DMS153 treated with DMSO at 0.1 percent for 48 hours (cell line): Measurements from ENCODE around the gene CLDN19.
"Not testable (repeated sequence)": the region's sequence is repeated elsewhere in the genome, so short reads cannot be mapped to it uniquely, and the experiment has no call there.

Experiments used
- DNase-seq: peaks from one replicate; lab custom pipeline; 2025; ENCODE audit not compliant: unreplicated experiment; lab: John Stamatoyannopoulos, UW

Gene CLDN19

DNA sequence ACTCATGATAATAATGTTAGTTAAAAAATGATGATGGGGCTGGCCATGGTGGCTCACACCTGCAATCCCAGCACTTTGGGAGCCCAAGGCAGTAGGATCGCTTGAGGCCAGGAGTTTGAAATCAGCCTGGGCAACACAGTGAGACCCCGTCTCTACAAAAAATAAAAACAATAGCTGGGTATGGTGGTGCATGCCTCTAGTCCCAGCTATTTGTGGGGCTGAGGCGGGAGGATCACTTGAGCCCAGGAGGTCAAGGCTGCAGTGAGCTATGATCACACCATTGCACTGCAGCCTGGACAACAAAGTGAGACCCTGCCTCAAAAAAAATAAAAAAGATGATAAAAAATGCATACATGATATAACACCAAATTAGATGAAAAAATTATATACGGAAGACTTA, 21.5 kb upstream of the CLDN19 start:
- DNase-seq, result no peak

- DNase-seq, result no peak
Observed at GRCh38 chr1:42759114-42759513, 19.1 kb upstream of the CLDN19 start.

DNA sequence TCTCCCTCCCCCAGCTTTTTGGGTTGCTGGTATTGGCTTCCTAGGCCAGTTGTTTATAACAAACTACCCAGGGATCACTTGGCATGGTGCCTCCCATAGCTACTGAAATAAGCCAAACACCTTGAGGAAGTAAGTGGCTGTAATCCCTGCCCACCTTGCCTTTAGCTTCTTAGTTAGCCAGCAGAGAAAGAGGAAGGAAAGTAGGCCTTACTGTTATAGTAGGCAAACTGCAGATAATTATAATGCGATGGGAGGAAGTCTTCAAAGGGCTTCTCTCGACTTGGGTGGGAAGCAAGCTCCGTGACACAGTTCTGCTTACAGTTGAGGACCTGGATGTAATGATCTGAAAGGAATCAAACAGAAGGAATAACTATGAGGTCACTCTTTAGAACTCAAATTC, 18.6 kb upstream of the CLDN19 start:
- DNase-seq, result no peak

- no peak for DNase-seq
Observed at GRCh38 chr1:42757892-42758275, 17.8 kb upstream of the CLDN19 start.

GRCh38 chr1:42756956-42757891, 17.2 kb upstream of the CLDN19 start:
- DNase-seq, result peak; percentile 69

- DNase-seq, result no peak
Observed at GRCh38 chr1:42753070-42753469, 13.0 kb upstream of the CLDN19 start.

DNA sequence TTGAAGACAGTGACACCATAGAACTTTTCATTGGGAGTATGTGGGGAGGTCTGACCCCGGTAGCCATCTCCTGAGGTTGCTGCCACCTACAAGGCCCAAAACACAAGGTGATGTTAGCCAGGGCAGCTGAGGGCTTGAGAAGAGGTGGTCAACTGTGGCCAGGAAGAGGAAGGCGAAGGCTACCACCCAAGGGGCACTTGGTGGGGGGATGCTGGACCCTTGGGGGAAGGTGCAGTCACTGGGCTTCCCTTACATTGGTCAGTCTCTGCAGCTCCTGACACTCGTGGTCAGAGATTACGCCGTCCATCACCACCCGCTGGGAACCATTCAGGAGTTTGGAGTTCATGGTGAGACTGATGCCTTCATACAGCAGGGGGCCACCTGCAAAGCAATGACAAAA, 12.2 kb upstream of the CLDN19 start:
- no peak for DNase-seq

- not testable (repeated sequence) for DNase-seq
Observed at GRCh38 chr1:42751511-42752070, 11.6 kb upstream of the CLDN19 start.

DNA sequence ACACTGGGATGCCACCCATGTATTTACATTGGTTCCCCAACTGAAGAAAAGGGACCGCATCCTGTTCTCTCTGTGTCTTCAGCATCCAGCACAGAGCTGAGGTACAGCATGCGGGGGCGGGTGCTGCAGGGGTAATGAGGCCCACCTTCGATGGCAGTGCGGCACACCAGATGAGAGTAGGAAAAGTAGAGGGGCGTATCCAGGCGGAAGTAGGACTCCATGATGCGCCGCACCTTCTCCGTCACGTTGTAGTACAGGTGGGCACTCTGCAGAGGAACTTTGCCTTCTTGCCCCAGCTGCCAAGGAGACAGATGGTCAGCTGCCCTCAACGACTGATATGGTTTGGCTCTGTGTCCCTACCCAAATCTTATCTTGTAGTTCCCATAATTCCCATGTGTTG, 10.0 kb upstream of the CLDN19 start:
- no peak for DNase-seq

- DNase-seq, result no peak
Observed at GRCh38 chr1:42748461-42749410, 8.7 kb upstream of the CLDN19 start.

DNA sequence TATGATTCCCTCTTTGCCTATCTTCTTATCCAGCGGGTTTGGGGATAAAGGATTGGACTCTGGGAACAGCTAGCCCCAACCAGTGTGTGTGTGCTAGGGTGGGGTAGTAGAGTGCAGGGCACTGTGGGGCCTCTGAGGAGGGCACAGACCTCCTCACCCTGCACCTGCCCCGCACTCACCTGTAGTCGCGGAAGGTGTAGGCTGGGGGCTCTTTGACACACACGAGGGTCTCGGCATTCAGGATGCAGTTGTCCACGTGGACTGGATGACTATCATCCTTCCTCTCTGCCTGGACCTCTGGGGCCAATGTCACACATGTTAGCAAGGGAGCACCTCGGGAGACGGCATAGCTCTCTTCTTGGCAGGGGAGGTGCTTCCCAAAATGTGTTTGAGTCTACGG, 8.0 kb upstream of the CLDN19 start:
- DNase-seq, result no peak

DNA sequence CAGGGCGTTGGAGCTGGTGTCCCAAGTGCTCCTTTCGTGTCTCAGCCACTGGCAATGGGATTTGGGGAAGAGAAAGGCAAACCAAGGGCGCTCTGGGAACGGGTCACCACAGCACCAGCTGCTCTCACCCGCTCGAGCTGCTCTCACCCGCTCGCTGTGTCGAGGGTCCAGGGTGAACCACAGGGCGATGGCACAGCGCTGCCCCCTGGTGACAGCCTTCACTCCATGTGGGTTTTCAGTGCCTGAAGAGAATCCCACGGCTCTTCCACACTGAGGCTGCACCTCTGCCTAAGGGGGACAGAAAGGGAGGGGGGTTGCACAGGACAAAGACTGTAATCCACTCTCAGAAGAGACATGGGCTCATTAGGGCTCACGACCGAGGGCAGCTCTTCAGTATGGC, 7.1 kb upstream of the CLDN19 start:
- peak; percentile 7 for DNase-seq

DNA sequence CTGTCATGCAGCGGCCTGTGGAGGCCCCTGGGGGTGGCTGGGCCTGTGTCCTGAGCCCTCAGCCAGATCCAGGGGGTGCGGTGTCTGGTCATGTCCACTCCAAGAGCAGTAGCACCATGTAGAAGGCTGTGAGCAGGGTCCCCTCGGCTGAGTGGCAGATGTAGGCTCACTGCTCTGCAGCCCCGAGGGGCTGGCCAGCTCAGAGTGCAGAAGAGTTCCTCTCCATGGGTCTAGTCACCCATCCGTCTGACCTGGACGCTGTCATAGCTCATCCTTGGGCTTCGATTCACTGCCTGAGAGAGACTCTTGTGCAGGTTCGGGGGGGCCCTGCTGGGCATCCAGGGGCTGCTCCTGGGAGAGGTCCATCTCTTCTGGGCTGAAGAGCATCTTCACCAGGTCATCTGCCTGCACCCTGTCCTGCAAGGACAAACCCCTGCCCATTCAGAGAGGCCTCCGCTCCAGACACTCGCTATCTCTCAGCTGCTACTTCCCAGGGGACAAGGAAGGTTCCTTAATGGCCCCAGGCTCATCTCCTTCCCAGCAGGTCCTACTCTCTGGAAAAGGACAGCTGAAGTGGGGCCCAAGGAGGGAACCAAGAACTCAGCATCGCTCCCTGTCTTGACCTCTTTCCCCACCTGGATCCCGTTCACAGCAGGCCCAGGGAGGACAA, 6.5 kb upstream of the CLDN19 start:
- no peak for DNase-seq

GRCh38 chr1:42745851-42746250, 5.8 kb upstream of the CLDN19 start:
- DNase-seq, result no peak

DNA sequence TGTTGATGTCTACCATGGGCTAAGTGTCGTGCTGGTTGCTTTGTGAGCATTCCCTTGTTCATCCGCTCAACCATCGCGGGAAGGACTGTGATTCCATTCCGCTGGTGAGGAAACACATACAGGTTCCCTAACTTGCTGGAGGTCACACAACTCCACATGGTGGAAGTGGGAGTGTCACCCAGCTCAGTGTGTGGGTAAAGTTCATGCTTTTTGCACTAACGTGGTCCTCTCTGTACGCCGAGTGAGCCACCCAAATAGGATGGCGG, 4.0 kb upstream of the CLDN19 start:
- no peak for DNase-seq

DNA sequence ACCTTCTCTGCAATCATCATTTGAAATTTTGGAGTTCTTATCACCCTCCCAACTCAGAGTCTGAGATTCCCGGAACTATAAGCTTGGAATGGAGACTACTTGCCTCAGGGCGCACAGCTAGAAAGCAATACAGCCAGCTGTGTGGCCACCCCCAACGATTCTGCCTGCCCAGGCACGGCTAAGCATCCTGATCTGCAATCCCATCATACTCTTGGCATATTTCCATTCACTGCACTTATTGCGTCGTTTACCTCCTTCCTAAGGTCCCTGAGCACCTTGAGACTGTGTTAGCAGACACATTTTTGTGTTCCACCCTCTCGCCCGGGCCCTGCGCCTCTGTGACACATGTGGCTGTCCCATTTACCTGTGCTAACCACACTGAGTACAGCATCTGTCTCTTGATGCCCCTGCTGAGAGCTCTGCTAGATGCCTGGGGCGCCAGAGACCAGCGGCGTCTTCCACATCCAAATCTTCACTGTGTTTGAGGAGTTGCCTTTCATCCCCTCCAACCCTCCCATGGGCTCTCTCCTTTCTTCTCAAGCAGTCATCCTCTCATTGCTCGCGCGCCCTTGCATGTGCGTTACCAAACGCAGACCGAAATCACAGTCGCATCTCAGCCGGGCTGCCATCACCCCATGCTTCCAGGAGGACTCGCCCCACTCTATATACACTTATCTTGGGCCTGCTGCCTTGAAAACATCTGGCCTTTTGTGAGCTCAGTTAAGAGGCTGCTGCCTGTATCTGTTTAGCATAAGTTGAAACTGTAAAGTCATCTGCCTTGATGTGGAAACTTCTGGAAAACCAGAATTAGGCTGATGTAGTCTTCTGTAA, 3.5 kb upstream of the CLDN19 start:
- DNase-seq, result no peak

DNA sequence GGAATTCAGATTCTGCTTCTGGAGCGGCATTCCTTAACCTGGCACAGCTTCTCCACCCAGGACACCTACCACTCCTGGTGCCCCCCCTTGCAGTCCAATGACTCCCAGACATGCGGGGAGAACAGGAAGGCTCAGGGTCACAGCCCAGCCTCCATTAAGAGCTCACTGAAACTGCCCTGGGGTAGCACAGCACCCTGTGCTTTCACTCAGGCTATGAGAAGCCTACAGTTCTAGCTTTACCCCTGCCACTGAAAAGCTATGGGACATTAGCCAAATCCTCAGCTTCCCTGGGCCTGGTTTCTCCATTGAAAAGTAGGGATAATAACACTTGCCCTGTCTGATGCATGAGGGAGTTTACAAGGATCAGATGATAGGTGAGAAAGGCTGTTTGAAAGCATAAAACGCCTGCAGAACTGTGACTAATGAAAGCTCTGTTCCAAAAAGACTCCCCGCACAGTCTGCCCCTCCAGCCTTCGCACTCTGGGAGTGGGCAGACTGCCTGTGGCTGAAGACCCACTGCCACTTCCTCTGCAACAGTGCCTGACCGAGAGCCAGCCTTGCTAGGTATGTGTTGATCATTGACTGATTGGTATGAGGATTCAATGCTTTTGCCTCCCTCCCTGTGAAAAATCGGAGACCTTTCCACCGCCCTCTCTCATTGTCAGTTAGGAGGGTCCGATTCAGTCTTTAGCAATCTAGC, 2.7 kb upstream of the CLDN19 start:
- DNase-seq, result no peak

GRCh38 chr1:42742141-42742540, 2.1 kb upstream of the CLDN19 start:
- no peak for DNase-seq

- no peak for DNase-seq
Observed at GRCh38 chr1:42741706-42742105, 1.7 kb upstream of the CLDN19 start.
